Measurements from ENCODE around the gene ROR1.

ROR1 gene

DNA sequence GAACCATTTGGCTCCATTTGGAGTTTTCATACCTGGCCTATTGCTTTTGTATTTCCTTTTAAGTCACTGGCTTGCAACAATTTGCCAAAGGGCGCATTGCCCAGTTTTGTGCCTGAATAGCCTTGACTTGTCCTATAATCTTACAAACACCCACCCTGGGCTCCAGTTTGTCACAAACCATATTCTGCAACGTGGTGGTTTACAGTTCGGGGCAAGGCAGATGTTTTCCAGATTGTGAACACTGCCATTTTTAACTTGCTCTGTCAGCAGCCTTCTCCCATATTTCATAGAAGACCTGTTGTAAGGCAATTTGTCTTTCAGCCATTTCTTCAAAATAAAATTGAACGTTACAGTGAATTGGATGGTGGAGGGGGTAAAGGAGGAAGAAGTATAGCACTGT, 376.4 kb downstream of the ROR1 start:
- no peak overlapping the region for H3K4me2 ChIP-seq (ENCODE audit: low read length, poor library complexity, severe bottlenecking)
- H3K18ac ChIP-seq (ENCODE audit: low read depth in 1 of 2, low read length in 2 of 2): no peak overlapping the region

DNA sequence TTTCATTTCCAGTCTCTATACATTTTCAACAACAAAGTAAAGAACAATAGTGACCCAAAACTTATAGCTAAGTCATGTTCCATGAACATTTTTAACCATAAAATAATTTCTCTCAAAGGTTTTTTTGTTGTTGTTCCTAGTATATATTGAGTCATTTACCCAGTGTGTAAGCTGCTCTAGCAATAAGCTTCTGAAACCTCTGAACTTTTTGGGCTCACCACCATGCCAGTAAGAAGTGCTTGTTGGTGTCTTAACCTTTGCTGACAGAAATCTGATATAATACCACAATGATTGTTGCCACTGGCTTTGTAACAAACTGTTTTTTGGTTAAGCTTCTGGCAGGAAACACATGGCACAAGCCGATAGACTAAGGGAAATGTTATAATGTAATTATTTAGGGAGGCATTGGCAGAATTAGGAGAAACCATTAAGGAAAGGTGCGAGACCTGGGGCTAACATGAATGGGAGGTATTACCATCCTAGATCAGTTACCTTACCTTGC, 377.0 kb downstream of the ROR1 start:
- Histone ChIP-seq H3K18ac (ENCODE audit: low read depth in 1 of 2, low read length in 2 of 2) (no peak overlapping the region), H2AFZ (ENCODE audit: low read depth, low read length) (no peak overlapping the region), H3K4me1 (ENCODE audit: control insufficient read depth, insufficient read depth, low read depth, low read length) (no peaks in the 10 kb centered on the region), H3K27me3 (ENCODE audit: control insufficient read depth in 1 of 2, insufficient read depth in 1 of 2, low read length in 2 of 2) (no peaks in the 10 kb centered on the region), H4K8ac (ENCODE audit: low read length) (no peak overlapping the region), H3K27ac (ENCODE audit: low read length, poor library complexity, severe bottlenecking) (no peak overlapping the region), H4K91ac (ENCODE audit: low read length) (no peak overlapping the region), H3K23ac (ENCODE audit: low read length in 2 of 2) (no peak overlapping the region), H2BK12ac (ENCODE audit: low read length in 2 of 2) (no peak overlapping the region), H3K9me3 (ENCODE audit: control insufficient read depth, low read length) (no peaks in the 10 kb centered on the region), H2BK5ac (ENCODE audit: low read depth, low read length, poor library complexity, severe bottlenecking) (no peak overlapping the region), H3K36me3 (ENCODE audit: control insufficient read depth in 1 of 2, insufficient read depth in 2 of 2, low read depth in 1 of 2, low read length in 2 of 2) (peaks cover 0 to 9% of the 10 kb centered on the region in 2 experiments), H2BK15ac (ENCODE audit: low read depth, poor library complexity, severe bottlenecking) (no peak overlapping the region), H3K4ac (ENCODE audit: low read depth in 1 of 2, low read length in 2 of 2) (no peak overlapping the region), H3K9ac (ENCODE audit: low read length) (no peak overlapping the region), H3K4me3 (ENCODE audit: insufficient read depth in 1 of 2, low read depth in 1 of 2, low read length in 2 of 2) (no peak overlapping the region), H3K4me2 (ENCODE audit: low read length, poor library complexity, severe bottlenecking) (no peak overlapping the region), H2AK5ac (ENCODE audit: low read length, severe bottlenecking) (no peak overlapping the region), H2BK120ac (ENCODE audit: low read depth, low read length) (no peak overlapping the region), H3K79me1 (replicated peaks; ENCODE audit: low read length, poor library complexity, severe bottlenecking) (no peaks in the 10 kb centered on the region), H3K14ac (ENCODE audit: low read length in 2 of 2) (no peak overlapping the region)
- WGBS: 98% methylated on average over 2 of the region's 2 CpGs
- DNase-seq: no peak

More for the DNA sequence above, 376.4 kb downstream of the ROR1 start:
- Histone ChIP-seq H3K79me1 (replicated peaks; ENCODE audit: low read length, poor library complexity, severe bottlenecking) (no peaks in the 10 kb centered on the region), H2AK5ac (ENCODE audit: low read length, severe bottlenecking) (no peak overlapping the region), H3K36me3 (ENCODE audit: control insufficient read depth in 1 of 2, insufficient read depth in 2 of 2, low read depth in 1 of 2, low read length in 2 of 2) (peaks cover 0 to 13% of the 10 kb centered on the region in 2 experiments), H2BK12ac (ENCODE audit: low read length in 2 of 2) (no peak overlapping the region), H2BK15ac (ENCODE audit: low read depth, poor library complexity, severe bottlenecking) (no peak overlapping the region), H3K27ac (ENCODE audit: low read length, poor library complexity, severe bottlenecking) (no peak overlapping the region), H4K91ac (ENCODE audit: low read length) (no peak overlapping the region), H2AFZ (ENCODE audit: low read depth, low read length) (no peak overlapping the region), H4K8ac (ENCODE audit: low read length) (no peak overlapping the region), H3K9ac (ENCODE audit: low read length) (no peak overlapping the region), H3K23ac (ENCODE audit: low read length in 2 of 2) (no peak overlapping the region), H2BK120ac (ENCODE audit: low read depth, low read length) (no peak overlapping the region), H3K9me3 (ENCODE audit: control insufficient read depth, low read length) (no peaks in the 10 kb centered on the region), H3K27me3 (ENCODE audit: control insufficient read depth in 1 of 2, insufficient read depth in 1 of 2, low read length in 2 of 2) (no peaks in the 10 kb centered on the region), H3K4me3 (ENCODE audit: insufficient read depth in 1 of 2, low read depth in 1 of 2, low read length in 2 of 2) (no peak overlapping the region), H3K4me1 (ENCODE audit: control insufficient read depth, insufficient read depth, low read depth, low read length) (no peaks in the 10 kb centered on the region), H2BK5ac (ENCODE audit: low read depth, low read length, poor library complexity, severe bottlenecking) (no peak overlapping the region), H3K4ac (ENCODE audit: low read depth in 1 of 2, low read length in 2 of 2) (no peak overlapping the region), H3K14ac (ENCODE audit: low read length in 2 of 2) (no peak overlapping the region)
- 96% methylated on average over 3 of the region's 4 CpGs for WGBS
- DNase-seq: no peak

DNA sequence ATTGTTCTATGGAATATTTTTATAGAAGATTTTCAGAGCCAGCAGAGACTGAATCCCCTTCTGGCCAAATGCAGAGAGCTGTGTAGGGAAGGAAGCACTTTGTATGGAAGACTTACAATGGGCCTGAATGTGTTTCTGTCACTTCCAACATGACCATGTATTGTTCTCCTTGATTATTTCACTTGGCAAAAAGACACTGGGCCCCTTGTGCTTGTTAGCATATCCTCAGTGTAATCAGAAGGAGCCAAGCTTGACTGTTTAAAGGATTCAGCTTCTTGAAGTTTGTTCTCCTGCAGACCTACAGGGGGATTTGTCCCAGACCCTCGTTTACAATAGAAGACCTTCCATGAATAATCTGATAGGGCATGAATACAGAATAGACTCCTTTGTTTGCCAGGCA, 381.5 kb downstream of the ROR1 start:
- Histone ChIP-seq H2BK5ac (ENCODE audit: low read depth, low read length, poor library complexity, severe bottlenecking) (no peak overlapping the region), H3K79me1 (replicated peaks; ENCODE audit: low read length, poor library complexity, severe bottlenecking) (no peaks in the 10 kb centered on the region), H4K8ac (ENCODE audit: low read length) (no peak overlapping the region)

DNA sequence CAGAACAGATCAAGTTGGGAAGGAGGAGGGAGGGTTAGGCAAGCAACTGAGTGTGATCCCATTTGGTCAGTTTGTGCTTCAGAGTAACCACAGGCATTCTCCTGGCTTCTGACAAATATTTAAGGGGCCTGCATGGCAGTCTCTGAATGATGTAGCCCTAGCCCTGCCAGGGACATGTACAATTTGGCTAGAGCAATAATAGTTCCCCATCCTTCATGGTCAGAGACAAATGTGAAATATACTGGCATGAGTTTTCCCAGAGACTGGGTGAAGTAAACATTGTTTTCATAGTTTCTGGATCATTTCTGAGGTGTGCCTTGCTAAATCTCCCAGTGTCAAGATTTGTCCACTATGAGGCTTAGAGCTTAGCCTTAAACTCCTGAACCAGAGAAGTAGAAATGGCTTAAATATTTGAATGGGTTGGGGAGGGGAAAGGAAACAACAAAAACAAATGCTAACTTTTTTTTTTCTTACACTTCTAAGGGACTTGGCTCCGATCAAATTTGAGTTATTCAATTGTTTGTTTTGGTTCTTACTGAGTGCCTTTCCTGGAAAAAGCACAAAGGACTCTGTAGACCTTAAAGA, 387.6 kb downstream of the ROR1 start:
- no peak overlapping the region for H2BK15ac ChIP-seq (ENCODE audit: low read depth, poor library complexity, severe bottlenecking)
- no peak overlapping the region for H3K4me2 ChIP-seq (ENCODE audit: low read length, poor library complexity, severe bottlenecking)

More for the DNA sequence above, 381.5 kb downstream of the ROR1 start:
- Histone ChIP-seq H3K9ac (ENCODE audit: low read length) (no peak overlapping the region), H3K36me3 (ENCODE audit: control insufficient read depth in 1 of 2, insufficient read depth in 2 of 2, low read depth in 1 of 2, low read length in 2 of 2) (peaks cover 0 to 11% of the 10 kb centered on the region in 2 experiments), H3K18ac (ENCODE audit: low read depth in 1 of 2, low read length in 2 of 2) (no peak overlapping the region), H4K91ac (ENCODE audit: low read length) (no peak overlapping the region), H3K27ac (ENCODE audit: low read length, poor library complexity, severe bottlenecking) (no peak overlapping the region), H2BK12ac (ENCODE audit: low read length in 2 of 2) (no peak overlapping the region), H3K4me1 (ENCODE audit: control insufficient read depth, insufficient read depth, low read depth, low read length) (no peaks in the 10 kb centered on the region), H2BK15ac (ENCODE audit: low read depth, poor library complexity, severe bottlenecking) (no peak overlapping the region), H2AFZ (ENCODE audit: low read depth, low read length) (no peak overlapping the region), H3K23ac (ENCODE audit: low read length in 2 of 2) (no peak overlapping the region), H3K27me3 (ENCODE audit: control insufficient read depth in 1 of 2, insufficient read depth in 1 of 2, low read length in 2 of 2) (no peaks in the 10 kb centered on the region), H3K4me2 (ENCODE audit: low read length, poor library complexity, severe bottlenecking) (no peak overlapping the region), H3K4ac (ENCODE audit: low read depth in 1 of 2, low read length in 2 of 2) (no peak overlapping the region), H3K14ac (ENCODE audit: low read length in 2 of 2) (no peak overlapping the region), H3K9me3 (ENCODE audit: control insufficient read depth, low read length) (no peaks in the 10 kb centered on the region), H2AK5ac (ENCODE audit: low read length, severe bottlenecking) (no peak overlapping the region), H2BK120ac (ENCODE audit: low read depth, low read length) (no peak overlapping the region), H3K4me3 (ENCODE audit: insufficient read depth in 1 of 2, low read depth in 1 of 2, low read length in 2 of 2) (no peak overlapping the region)
- 83% methylated on average over 1 of the region's 1 CpG for WGBS
- DNase-seq: no peak

More for the DNA sequence above, 387.6 kb downstream of the ROR1 start:
- no CpG with 5 or more reads among the region's 1 CpG for WGBS
- Histone ChIP-seq H2AK5ac (ENCODE audit: low read length, severe bottlenecking) (no peak overlapping the region), H2BK12ac (ENCODE audit: low read length in 2 of 2) (no peak overlapping the region), H3K4ac (ENCODE audit: low read depth in 1 of 2, low read length in 2 of 2) (no peak overlapping the region), H3K18ac (ENCODE audit: low read depth in 1 of 2, low read length in 2 of 2) (no peak overlapping the region), H3K23ac (ENCODE audit: low read length in 2 of 2) (no peak overlapping the region), H3K36me3 (ENCODE audit: control insufficient read depth in 1 of 2, insufficient read depth in 2 of 2, low read depth in 1 of 2, low read length in 2 of 2) (peaks cover 4 to 16% of the 10 kb centered on the region in 2 experiments), H4K8ac (ENCODE audit: low read length) (no peak overlapping the region), H3K9me3 (ENCODE audit: control insufficient read depth, low read length) (no peaks in the 10 kb centered on the region), H3K79me1 (replicated peaks; ENCODE audit: low read length, poor library complexity, severe bottlenecking) (no peaks in the 10 kb centered on the region), H3K27me3 (ENCODE audit: control insufficient read depth in 1 of 2, insufficient read depth in 1 of 2, low read length in 2 of 2) (no peaks in the 10 kb centered on the region), H4K91ac (ENCODE audit: low read length) (no peak overlapping the region), H2BK120ac (ENCODE audit: low read depth, low read length) (no peak overlapping the region), H2AFZ (ENCODE audit: low read depth, low read length) (no peak overlapping the region), H3K4me1 (ENCODE audit: control insufficient read depth, insufficient read depth, low read depth, low read length) (peaks cover 2% of the 10 kb centered on the region), H3K9ac (ENCODE audit: low read length) (peak overlapping the region; percentile 51), H3K14ac (ENCODE audit: low read length in 2 of 2) (no peak overlapping the region), H3K4me3 (ENCODE audit: insufficient read depth in 1 of 2, low read depth in 1 of 2, low read length in 2 of 2) (no peak overlapping the region), H2BK5ac (ENCODE audit: low read depth, low read length, poor library complexity, severe bottlenecking) (no peak overlapping the region), H3K27ac (ENCODE audit: low read length, poor library complexity, severe bottlenecking) (no peak overlapping the region)
- peak; percentile 62 for DNase-seq
